ENCODE data around the gene HELZ2. TPM values are rescaled to one million over a fixed set of nuclear protein-coding genes. Genes with fewer than 3 reads are reported as not detected.
"Not testable (repeated sequence)": the region's sequence is repeated elsewhere in the genome, so short reads cannot be mapped to it uniquely, and the experiment has no call there.

HELZ2 gene
- total and polyA plus RNA-seq, 2 donors (not counting 1 experiment from before 2014, with no cell fraction given) = 36.3 to 52.6 TPM

DNA sequence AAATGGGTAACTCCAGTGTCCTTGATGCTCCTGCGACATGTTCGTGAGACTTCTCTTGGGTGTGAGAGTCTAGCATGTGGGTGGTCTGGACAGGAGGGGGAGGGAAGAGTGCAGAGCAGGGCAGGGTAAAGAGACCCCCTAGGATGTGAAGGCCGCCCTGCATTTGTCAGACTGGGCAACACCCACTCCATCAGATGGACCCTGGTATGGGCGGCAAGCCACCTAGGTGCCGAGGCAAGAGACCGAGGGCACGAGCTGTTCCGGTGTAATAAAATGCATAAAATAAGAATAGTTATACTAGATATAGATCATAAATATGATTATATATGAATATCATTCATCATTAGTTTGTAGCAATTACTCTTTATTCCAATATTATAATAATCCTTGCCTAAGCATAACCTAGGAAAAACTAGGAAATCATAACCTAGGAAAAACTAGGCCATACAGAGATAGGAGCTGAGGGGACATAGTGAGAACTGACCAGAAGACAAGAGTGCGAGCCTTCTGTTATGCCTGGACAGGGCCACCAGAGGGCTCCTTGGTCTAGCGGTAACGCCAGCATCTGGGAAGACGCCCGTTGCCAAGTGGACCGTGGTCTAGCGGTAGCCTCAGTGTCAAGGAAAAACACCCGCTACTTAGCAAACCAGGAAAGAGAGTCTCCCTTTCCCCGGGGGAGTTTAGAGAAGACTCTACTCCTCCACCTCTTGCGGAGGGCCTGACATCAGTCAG lies 40.0 kb upstream of the HELZ2 start:
- intact Hi-C loops (cut with micrococcal nuclease); POLR2A ChIA-PET; H3K4me3 Mint-ChIP-seq; H3K9me3 Mint-ChIP-seq (ENCODE audit: insufficient read depth); H3K4me2 ChIP-seq (replicated peaks; ENCODE audit: low read depth, low read length, poor library complexity, severe bottlenecking); H3K9ac ChIP-seq (ENCODE audit: low read length); H3K27ac ChIP-seq (ENCODE audit: low read length in 2 of 2); H3K4me1 Mint-ChIP-seq; ATAC-seq (ENCODE audit: low read depth); DNase-seq; H2AFZ ChIP-seq (ENCODE audit: insufficient read depth, low read depth, low read length, poor library complexity, severe bottlenecking); H3K9me3 ChIP-seq (ENCODE audit: control extremely low read depth in 1 of 3, control insufficient read depth in 2 of 3, insufficient read depth in 1 of 3, low read length in 2 of 3); H3K27me3 ChIP-seq (replicated peaks in 1 of 4; ENCODE audit: control extremely low read depth in 1 of 4, control insufficient read depth in 3 of 4, insufficient read depth in 4 of 4, low read length in 3 of 4); H3K4me1 ChIP-seq (ENCODE audit: control insufficient read depth in 2 of 2, insufficient read depth in 2 of 2, low read length in 2 of 2); H3K27me3 Mint-ChIP-seq; H3K27ac Mint-ChIP-seq; H3K4me3 ChIP-seq (ENCODE audit: control extremely low read depth in 1 of 5, extremely low read depth in 1 of 5, insufficient read depth in 1 of 5, low read depth in 2 of 5, low read length in 4 of 5): not testable (repeated sequence)
- Histone ChIP-seq H3K79me2 (ENCODE audit: control insufficient read depth, insufficient read depth, low read length) (peaks cover 79% of the 10 kb centered on the region), H4K20me1 (ENCODE audit: control insufficient read depth, insufficient read depth, low read length, poor library complexity, severe bottlenecking) (peaks cover 44% of the 10 kb centered on the region), H3K36me3 (replicated peaks in 1 of 2; ENCODE audit: control extremely low read depth in 1 of 2, control insufficient read depth in 1 of 2, extremely low read depth in 1 of 2, insufficient read depth in 2 of 2, low read length in 1 of 2) (peaks cover 0 to 40% of the 10 kb centered on the region in 2 experiments)
- TF ChIP-seq, protein P1, sequence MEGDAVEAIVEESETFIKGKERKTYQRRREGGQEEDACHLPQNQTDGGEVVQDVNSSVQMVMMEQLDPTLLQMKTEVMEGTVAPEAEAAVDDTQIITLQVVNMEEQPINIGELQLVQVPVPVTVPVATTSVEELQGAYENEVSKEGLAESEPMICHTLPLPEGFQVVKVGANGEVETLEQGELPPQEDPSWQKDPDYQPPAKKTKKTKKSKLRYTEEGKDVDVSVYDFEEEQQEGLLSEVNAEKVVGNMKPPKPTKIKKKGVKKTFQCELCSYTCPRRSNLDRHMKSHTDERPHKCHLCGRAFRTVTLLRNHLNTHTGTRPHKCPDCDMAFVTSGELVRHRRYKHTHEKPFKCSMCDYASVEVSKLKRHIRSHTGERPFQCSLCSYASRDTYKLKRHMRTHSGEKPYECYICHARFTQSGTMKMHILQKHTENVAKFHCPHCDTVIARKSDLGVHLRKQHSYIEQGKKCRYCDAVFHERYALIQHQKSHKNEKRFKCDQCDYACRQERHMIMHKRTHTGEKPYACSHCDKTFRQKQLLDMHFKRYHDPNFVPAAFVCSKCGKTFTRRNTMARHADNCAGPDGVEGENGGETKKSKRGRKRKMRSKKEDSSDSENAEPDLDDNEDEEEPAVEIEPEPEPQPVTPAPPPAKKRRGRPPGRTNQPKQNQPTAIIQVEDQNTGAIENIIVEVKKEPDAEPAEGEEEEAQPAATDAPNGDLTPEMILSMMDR (IDR thresholded peaks at IDR 0.05) = peak; percentile 39
- CTCF ChIA-PET = interaction anchor here (1.2 to 1.6 kb wide), 2 partner anchors 28 to 76 kb away, joined by 4 to 5 read pairs; no protein-coding TSS in a partner anchor
- 100% methylated on average over 1 of the region's 18 CpGs for WGBS (ENCODE audit: insufficient coverage)

DNA sequence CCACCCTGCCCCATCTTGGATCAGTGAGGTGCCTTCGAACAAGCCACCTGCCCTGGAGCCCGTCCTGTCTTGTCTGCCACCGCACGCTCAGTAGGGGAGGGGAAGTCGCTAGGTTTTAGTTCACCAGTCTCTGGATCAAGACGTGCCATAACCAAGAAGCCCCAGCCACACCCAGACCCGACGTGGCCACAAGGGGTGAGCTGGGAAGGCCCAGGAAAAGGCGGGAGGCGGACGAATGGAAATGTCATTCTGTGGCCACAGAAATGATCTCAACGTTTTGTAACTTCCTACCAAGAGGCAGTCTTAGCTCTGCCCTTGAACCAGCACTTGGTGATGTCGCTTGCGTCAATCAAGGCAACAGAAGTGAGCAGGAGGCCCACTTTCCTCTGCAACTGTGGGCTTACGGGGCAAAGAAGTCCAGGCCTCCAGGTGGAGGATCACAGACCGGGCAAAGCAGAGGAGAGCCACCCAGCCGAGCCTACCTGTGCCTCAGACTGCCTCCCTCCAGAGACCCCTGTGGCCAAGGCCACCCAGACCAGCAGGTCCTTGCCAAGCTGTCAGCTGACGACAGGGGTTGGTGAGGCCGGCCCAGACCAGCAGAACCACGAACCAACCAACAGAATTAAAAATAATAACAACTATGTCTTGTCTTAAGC lies 38.4 kb upstream of the HELZ2 start:
- DNase-seq = no peak
- intact Hi-C loops (cut with micrococcal nuclease) = no loop called here
- no peak overlapping the region for H3K9ac ChIP-seq (ENCODE audit: low read length)

More for the DNA sequence above, 38.4 kb upstream of the HELZ2 start:
- Histone ChIP-seq H2AFZ (ENCODE audit: insufficient read depth, low read depth, low read length, poor library complexity, severe bottlenecking) (no peak overlapping the region), H4K20me1 (ENCODE audit: control insufficient read depth, insufficient read depth, low read length, poor library complexity, severe bottlenecking) (peaks cover 37% of the 10 kb centered on the region), H3K4me1 (ENCODE audit: control insufficient read depth in 2 of 2, insufficient read depth in 2 of 2, low read length in 2 of 2) (peaks cover 0 to 6% of the 10 kb centered on the region in 2 donors), H3K36me3 (replicated peaks in 1 of 2; ENCODE audit: control extremely low read depth in 1 of 2, control insufficient read depth in 1 of 2, extremely low read depth in 1 of 2, insufficient read depth in 2 of 2, low read length in 1 of 2) (peaks cover 0 to 25% of the 10 kb centered on the region in 2 experiments), H3K27ac (ENCODE audit: low read length in 2 of 2) (no peak overlapping the region), H3K4me2 (replicated peaks; ENCODE audit: low read depth, low read length, poor library complexity, severe bottlenecking) (no peak overlapping the region), H3K27me3 (replicated peaks in 1 of 4; ENCODE audit: control extremely low read depth in 1 of 4, control insufficient read depth in 3 of 4, insufficient read depth in 4 of 4, low read length in 3 of 4) (no peaks in the 10 kb centered on the region), H3K4me3 (ENCODE audit: control extremely low read depth in 1 of 5, extremely low read depth in 1 of 5, insufficient read depth in 1 of 5, low read depth in 2 of 5, low read length in 4 of 5) (no peak overlapping the region), H3K9me3 (ENCODE audit: control extremely low read depth in 1 of 3, control insufficient read depth in 2 of 3, insufficient read depth in 1 of 3, low read length in 2 of 3) (peaks cover 0 to 3% (median 0%) of the 10 kb centered on the region in 3 donors), H3K79me2 (ENCODE audit: control insufficient read depth, insufficient read depth, low read length) (peaks cover 63% of the 10 kb centered on the region)
- TF ChIP-seq, protein P1 (IDR thresholded peaks at IDR 0.05) = no peak
- no peak for TF ChIP-seq EZH2 (IDR thresholded peaks at IDR 0.05; ENCODE audit: borderline replicate concordance, insufficient read depth, low read depth, low read length, poor library complexity, severe bottlenecking)
- peaks cover 5% of the 10 kb centered on the region for H3K4me1 Mint-ChIP-seq
- ChIA-PET POLR2A (interaction anchor here (1.1 kb wide), 1 partner anchor 25 kb away, joined by 3 read pairs; no protein-coding TSS in a partner anchor), CTCF (interaction anchor here (1.0 to 1.5 kb wide), 2 partner anchors 30 to 31 kb away, joined by 3 to 5 read pairs; no protein-coding TSS in a partner anchor)
- no peak for ATAC-seq (ENCODE audit: low read depth)
- H3K4me3 Mint-ChIP-seq = no peak overlapping the region
- H3K9me3 Mint-ChIP-seq (ENCODE audit: insufficient read depth) = no peaks in the 10 kb centered on the region
- WGBS (ENCODE audit: insufficient coverage) = 92% methylated on average over 16 of the region's 20 CpGs
- H3K27me3 Mint-ChIP-seq = no peaks in the 10 kb centered on the region
- no peak overlapping the region for H3K27ac Mint-ChIP-seq
